GM20000 (cell line): ENCODE data around the gene MCL1.

ENCODE experiments used
- DNase-seq: peaks from one replicate; pipeline ENCODE4 v3.0.0; 2012; ENCODE audit warnings: low spot score
- TF ChIP-seq, protein P1 (sequence below): IDR thresholded peaks from 2 replicates; pipeline ENCODE4 v1.5.1; 2012; ENCODE audit warnings: mild to moderate bottlenecking, control low read depth; ENCODE audit errors: extremely low read depth, missing control alignments

The MCL1 gene

DNA sequence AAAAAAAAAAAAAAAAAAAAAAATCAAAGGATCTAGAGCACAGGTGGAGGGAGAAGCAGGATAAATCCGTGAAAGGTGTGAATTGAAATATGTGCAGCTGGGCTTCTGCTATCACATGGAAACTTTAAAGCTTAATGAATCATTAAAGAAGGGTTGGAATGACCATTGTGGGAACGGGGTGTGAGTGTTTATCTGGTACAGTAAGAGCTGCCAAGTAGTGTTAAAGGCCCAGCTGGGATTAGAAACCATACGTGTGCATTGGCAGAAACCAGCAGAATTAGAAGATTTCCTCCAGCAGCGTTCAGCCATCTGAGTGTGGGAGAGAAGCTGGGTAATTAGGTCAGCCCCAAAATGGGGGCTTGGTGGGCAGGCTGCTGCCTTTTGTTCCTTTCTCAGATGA is 50.4 kb downstream of the MCL1 start:
- TF ChIP-seq, protein P1, sequence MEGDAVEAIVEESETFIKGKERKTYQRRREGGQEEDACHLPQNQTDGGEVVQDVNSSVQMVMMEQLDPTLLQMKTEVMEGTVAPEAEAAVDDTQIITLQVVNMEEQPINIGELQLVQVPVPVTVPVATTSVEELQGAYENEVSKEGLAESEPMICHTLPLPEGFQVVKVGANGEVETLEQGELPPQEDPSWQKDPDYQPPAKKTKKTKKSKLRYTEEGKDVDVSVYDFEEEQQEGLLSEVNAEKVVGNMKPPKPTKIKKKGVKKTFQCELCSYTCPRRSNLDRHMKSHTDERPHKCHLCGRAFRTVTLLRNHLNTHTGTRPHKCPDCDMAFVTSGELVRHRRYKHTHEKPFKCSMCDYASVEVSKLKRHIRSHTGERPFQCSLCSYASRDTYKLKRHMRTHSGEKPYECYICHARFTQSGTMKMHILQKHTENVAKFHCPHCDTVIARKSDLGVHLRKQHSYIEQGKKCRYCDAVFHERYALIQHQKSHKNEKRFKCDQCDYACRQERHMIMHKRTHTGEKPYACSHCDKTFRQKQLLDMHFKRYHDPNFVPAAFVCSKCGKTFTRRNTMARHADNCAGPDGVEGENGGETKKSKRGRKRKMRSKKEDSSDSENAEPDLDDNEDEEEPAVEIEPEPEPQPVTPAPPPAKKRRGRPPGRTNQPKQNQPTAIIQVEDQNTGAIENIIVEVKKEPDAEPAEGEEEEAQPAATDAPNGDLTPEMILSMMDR: no peak
- DNase-seq: no peak

DNA sequence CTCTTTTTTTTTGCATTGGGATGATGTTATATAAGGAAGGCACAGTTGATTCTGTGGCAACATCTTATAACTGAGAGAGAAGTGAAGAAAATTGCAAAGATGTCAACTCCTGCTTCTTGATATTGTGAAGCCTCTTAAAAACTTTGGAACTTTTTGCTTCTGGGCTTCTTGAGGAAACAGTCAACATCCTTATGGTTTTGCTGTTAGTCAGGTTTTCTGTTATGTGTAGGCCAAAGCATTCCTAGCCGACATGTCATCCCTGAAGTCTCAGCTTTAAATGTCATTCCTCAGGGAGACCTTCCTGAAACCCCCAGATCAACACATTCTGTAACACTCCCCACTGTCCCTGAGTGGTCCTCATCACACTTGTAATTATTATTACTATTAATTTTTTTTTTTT is 51.2 kb downstream of the MCL1 start:
- no peak for DNase-seq
- TF ChIP-seq, protein P1: no peak

DNA sequence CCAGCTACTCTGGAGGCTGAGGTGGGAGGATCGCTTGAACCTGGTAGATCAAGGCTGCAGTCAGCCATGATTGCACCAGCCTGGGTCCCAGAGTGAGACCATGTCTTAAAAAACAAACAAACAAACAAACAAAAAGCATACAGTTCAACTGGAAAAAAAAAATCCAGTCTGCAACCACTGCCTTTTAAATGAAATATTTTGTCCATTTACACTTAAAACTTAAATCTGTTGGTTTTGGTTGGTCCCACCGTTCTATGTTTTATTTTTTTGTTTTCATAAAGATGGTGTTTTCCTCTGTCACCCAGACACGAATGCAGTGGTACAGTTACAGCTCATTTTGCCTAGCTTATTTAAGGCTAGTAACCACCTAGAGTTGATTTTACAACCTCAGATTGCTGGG is 54.1 kb downstream of the MCL1 start:
- TF ChIP-seq, protein P1: no peak
- no peak for DNase-seq
